Measurements from ENCODE around the gene NUMB.

GRCh38 chr14:73463411-73463810, 5.1 kb upstream of the NUMB start:
- TF ChIP-seq CTCF (conservative IDR thresholded peaks at IDR 0.05 in 1 of 2, IDR thresholded peaks at IDR 0.05 in 1 of 2; ENCODE audit: low read depth in 1 of 2, low read length in 2 of 2) (no peak), EZH2 (IDR thresholded peaks at IDR 0.05; ENCODE audit: low read length, missing control alignments) (no peak)
